GM12872 (cell line): ENCODE results near the gene COA6.

Source experiments
- TF ChIP-seq, protein P1 (sequence below): IDR thresholded peaks from 3 replicates; pipeline ENCODE4 v1.5.1; 2011; ENCODE audit warnings: low read depth, mild to moderate bottlenecking, low read length, moderate library complexity; ENCODE audit not compliant: insufficient read depth

COA6 gene

GRCh38 chr1:234402939-234403338, 29.7 kb downstream of the COA6 start:
- TF ChIP-seq, protein P1, sequence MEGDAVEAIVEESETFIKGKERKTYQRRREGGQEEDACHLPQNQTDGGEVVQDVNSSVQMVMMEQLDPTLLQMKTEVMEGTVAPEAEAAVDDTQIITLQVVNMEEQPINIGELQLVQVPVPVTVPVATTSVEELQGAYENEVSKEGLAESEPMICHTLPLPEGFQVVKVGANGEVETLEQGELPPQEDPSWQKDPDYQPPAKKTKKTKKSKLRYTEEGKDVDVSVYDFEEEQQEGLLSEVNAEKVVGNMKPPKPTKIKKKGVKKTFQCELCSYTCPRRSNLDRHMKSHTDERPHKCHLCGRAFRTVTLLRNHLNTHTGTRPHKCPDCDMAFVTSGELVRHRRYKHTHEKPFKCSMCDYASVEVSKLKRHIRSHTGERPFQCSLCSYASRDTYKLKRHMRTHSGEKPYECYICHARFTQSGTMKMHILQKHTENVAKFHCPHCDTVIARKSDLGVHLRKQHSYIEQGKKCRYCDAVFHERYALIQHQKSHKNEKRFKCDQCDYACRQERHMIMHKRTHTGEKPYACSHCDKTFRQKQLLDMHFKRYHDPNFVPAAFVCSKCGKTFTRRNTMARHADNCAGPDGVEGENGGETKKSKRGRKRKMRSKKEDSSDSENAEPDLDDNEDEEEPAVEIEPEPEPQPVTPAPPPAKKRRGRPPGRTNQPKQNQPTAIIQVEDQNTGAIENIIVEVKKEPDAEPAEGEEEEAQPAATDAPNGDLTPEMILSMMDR, result no peak

- TF ChIP-seq, protein P1, result no peak
Measured at GRCh38 chr1:234405676-234406075, 32.4 kb downstream of the COA6 start.

DNA sequence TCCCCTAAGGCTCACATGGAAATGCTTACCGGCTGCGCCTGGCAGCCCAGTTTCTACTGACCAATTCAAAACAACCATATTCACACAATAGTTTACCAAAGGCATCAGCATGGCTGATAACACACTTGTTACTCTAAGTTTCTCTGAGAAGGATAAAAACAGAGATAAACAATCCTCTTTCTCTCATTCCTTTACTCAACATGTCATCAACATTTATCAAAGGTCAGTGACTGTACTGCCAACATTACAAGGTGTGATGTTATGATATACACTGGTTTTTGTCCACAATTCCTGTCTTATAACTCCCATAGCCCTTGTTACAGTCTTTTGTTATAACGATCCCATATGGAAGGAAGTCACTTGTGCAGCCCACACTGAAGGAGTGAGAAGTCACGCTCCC, 33.6 kb downstream of the COA6 start:
- TF ChIP-seq, protein P1, result no peak

DNA sequence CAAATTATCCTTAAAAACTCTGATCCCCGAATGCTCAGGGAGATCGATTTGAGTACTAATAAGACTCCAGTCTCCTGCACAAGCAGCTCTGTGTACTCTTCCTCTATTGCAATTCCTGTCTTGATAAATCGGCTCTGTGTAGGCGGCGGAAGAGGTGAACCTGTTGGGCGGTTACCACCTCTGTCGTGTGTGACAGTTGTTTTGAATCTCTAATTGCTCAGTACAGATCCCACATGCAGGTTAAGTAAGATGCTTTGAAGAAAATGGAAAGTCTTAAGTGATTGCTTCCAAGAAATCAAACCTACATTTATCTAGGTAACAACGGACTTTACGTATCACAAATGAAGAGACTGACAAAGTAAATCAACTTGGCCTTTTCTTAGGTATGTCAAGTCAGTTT, 35.5 kb downstream of the COA6 start:
- TF ChIP-seq, protein P1, result no peak

DNA sequence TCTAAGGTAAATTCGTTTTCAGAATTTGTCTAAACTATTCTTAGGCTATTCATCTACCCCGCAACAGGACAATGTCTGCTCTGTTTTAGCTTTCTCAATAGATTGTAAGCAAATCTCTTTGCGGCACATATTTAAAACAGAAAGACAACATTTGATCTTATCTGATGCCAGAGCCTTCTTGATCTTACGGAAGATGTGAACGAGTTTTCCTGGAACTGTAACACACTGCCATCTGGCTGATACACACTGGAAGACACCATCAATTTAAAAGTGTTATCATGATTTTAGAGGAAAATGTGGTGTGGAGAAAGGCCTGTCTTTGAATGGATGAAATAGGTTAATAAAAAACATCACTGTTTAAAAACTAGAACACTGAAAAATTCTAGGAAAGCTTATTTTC, 36.1 kb downstream of the COA6 start:
- TF ChIP-seq, protein P1, result no peak

DNA sequence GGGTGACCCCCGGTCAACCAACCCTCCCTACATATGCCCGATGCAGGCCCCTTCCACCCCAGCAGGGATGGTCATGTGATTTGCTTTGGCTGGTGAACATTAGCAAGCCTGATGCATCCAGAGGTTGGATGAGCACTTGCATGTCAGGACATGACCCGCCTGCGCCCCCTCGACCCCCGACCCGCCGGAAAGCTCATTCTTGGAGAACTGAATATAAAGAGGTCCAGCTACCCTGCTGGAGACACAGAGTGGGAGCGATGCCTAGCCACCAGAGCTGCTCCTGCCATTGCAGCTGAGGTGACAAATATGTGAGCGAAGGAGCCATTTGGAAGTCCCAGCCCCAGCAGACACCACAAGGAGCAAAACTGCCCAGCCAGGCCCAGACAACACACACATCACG, 39.6 kb downstream of the COA6 start:
- TF ChIP-seq, protein P1, result no peak

- TF ChIP-seq, protein P1, result no peak
Measured at GRCh38 chr1:234413485-234413884, 40.2 kb downstream of the COA6 start.

DNA sequence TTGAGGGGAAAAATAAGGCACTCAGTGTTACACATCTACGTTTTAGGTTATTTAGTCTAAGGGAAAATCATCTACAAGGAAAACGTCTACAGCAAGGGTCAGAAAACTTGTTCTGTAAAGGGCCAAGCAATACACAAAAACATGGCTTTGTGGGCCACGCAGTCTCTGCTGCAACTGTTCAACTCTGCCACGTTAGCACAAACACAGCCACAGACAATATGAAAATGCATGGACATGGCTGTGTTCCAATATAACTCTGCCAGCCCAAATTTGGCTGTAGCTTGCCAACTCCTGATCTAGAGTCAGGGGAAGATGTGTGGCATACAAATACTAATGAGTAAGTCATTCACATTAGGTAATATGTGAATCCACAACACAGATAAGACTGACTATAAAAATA, 40.7 kb downstream of the COA6 start:
- TF ChIP-seq, protein P1, result no peak
